ENCODE data around the gene SEMA5B.

Gene SEMA5B

DNA sequence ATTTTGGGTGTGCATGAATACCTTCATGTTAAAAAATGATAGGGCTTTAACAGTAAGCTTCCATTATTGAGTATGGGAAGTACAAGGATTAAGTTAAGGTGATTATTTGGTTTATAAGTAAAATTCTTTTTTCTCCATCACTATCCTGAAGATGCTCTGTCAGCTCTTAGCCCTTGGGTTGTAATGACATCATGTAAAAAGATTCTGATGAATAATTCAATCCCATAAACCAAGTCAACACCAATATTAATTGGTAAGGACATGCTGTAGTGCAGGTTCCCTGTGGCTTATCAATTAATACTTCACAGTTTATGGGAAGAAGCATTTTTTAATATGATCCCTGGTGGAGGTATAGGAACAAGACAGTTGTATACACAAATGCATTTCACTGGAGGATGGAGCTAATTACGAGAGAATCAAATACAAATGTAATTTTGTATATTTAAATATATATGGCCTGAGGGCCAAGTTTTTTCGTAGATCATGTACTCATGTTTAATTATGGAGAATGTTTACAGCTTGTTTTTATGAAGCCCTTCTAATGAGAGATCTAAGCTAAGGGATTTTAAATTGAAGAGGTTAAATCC is 145.1 kb downstream of the SEMA5B start:
- TF ChIP-seq CTCF (conservative IDR thresholded peaks at IDR 0.05; ENCODE audit: control insufficient read depth, insufficient read depth, low read depth, low read length): no peak
- no peak overlapping the region for H3K4me3 ChIP-seq (ENCODE audit: control insufficient read depth, low read depth, low read length)
- no peak for DNase-seq (ENCODE audit: low read depth)

DNA sequence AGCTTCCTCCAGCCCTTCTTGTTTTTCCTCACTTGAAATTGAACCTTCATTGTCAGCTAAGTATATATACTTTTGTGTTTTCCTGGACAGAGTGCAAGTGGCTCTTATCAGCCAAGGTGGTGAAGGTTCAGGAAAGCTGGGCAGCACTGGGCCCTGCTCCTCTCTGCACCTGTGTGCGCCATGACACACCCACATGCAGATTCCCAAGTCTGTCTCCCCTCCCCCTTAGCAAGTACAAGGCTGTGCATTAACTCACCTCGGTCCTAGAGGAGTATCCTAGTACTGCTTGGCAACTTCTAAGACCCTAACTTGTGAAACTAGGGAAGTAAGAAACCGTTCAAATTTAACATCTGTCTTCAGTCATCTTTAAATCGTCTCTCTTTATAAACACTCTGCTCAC is 146.9 kb downstream of the SEMA5B start:
- no peak for TF ChIP-seq CTCF (conservative IDR thresholded peaks at IDR 0.05; ENCODE audit: control insufficient read depth, insufficient read depth, low read depth, low read length)
- no peak for DNase-seq (ENCODE audit: low read depth)
- no peak overlapping the region for H3K4me3 ChIP-seq (ENCODE audit: control insufficient read depth, low read depth, low read length)

DNA sequence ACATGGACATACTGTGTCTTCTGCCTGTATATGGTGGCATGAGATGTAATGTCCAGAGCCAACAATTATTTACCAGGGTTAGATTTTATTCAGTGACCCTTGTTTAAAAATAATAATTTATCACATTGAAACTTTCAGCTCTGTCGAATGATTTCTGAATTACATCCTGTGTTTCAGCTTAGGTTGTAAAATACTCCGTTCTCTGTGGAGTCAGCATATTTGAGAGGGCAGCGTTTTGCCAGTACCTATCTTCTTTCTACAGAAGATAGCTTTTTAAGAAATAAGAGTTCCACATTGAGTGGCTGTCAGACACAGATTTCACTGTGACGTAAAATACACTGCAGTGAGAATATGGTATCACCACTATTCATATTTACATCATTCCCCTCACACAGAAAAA is 147.4 kb downstream of the SEMA5B start:
- no peak for TF ChIP-seq CTCF (conservative IDR thresholded peaks at IDR 0.05; ENCODE audit: control insufficient read depth, insufficient read depth, low read depth, low read length)
- no peak for DNase-seq (ENCODE audit: low read depth)
- no peak overlapping the region for H3K4me3 ChIP-seq (ENCODE audit: control insufficient read depth, low read depth, low read length)

GRCh38 chr3:122875547-122876127 is 151.9 kb downstream of the SEMA5B start:
- DNase-seq (ENCODE audit: low read depth): no peak
- no peak overlapping the region for H3K4me3 ChIP-seq (ENCODE audit: control insufficient read depth, low read depth, low read length)
- TF ChIP-seq CTCF (conservative IDR thresholded peaks at IDR 0.05; ENCODE audit: control insufficient read depth, insufficient read depth, low read depth, low read length): no peak

GRCh38 chr3:122873741-122874515 is 153.6 kb downstream of the SEMA5B start:
- H3K4me3 ChIP-seq (ENCODE audit: control insufficient read depth, low read depth, low read length): no peak overlapping the region
- no peak for TF ChIP-seq CTCF (conservative IDR thresholded peaks at IDR 0.05; ENCODE audit: control insufficient read depth, insufficient read depth, low read depth, low read length)
- no peak for DNase-seq (ENCODE audit: low read depth)

GRCh38 chr3:122868322-122868721 is 159.2 kb downstream of the SEMA5B start:
- DNase-seq (ENCODE audit: low read depth): no peak
- H3K4me3 ChIP-seq (ENCODE audit: control insufficient read depth, low read depth, low read length): no peak overlapping the region
- TF ChIP-seq CTCF (conservative IDR thresholded peaks at IDR 0.05; ENCODE audit: control insufficient read depth, insufficient read depth, low read depth, low read length): no peak

Data from fibroblast of mammary gland (primary cell).